Measurements from ENCODE around the gene LEFTY1. TPM values are rescaled to one million over a fixed set of nuclear protein-coding genes. Genes with fewer than 3 reads are reported as not detected.

LEFTY1 gene
- total RNA-seq, 2 experiments from 2014 or later: 0.09 to 1.0 TPM

DNA sequence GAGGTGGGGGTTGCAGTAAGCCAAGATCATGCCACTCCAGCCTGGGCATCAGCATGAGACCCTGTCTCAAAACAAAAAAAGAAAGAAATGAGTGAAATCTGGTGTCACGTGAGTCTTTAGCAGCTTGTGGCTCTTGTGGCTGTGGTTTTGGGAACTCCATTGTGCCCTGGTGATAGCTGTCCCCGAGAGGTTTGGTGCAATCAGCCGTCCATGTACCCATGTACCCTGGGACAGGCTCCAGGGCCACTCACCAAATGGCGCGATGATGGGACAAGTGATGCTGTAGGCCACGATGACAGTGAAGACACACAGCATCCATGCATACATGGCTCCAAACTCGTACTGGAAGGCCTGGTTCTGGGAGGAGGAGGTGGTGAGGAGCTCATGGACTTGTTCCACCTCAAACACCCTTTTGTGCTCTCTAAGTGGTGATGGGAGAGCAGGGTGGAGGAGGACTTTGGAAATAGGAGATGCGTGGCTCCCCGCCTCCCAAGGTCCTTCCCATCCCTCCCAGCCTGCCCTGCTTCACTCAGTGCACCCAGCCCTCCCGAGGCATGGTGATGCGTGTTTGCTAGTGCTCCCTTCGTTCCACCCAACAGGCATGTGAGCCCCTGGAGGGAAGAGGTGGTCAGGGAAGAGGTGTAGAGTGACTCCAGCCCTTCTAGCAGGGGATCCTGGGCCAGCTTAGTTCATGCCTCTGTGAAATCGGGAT, 36.4 kb downstream of the LEFTY1 start:
- H3K79me2 ChIP-seq (ENCODE audit: insufficient read depth, low read depth, low read length): no peaks in the 10 kb centered on the region
- H4K20me1 ChIP-seq (ENCODE audit: insufficient read depth, low read length): no peaks in the 10 kb centered on the region
- POLR2A ChIA-PET: interaction anchor here (0.5 to 1.7 kb wide), 5 partner anchors 28 to 1488 kb away, joined by 3 to 6 read pairs (median 3); partner anchors contain the start of gene PYCR2
- no peak overlapping the region for H2AFZ ChIP-seq (ENCODE audit: low read length)
- peaks cover 44% of the 10 kb centered on the region for H3K36me3 ChIP-seq (ENCODE audit: insufficient read depth, low read length)
- no peak for DNase-seq (ENCODE audit: low spot score)
- BruUV-seq (replicated peaks): no TSS peak
- intact Hi-C loops (cut with micrococcal nuclease; ENCODE audit: unreplicated experiment): no loop called here
- peaks cover 9% of the 10 kb centered on the region; the same call in 1 of the 2 replicates for H3K9me3 ChIP-seq (ENCODE audit: low read length)
- H3K4me1 ChIP-seq (ENCODE audit: insufficient read depth, low read length, poor library complexity, severe bottlenecking): peaks cover 43% of the 10 kb centered on the region
- no peak overlapping the region for H3K4me3 ChIP-seq (ENCODE audit: low read depth, low read length, poor library complexity, severe bottlenecking)
- H3K27ac ChIP-seq (ENCODE audit: low read depth, low read length, poor library complexity, severe bottlenecking): peak overlapping the region; percentile 45
- no peak overlapping the region for H3K4me2 ChIP-seq (ENCODE audit: low read length)
- H3K9me2 ChIP-seq (ENCODE audit: insufficient read depth, low read length): no peaks in the 10 kb centered on the region
- no peak for TF ChIP-seq EZH2phosphoT487 (IDR thresholded peaks at IDR 0.05; ENCODE audit: borderline replicate concordance, low read depth, low read length)
- TF ChIP-seq, protein P1, sequence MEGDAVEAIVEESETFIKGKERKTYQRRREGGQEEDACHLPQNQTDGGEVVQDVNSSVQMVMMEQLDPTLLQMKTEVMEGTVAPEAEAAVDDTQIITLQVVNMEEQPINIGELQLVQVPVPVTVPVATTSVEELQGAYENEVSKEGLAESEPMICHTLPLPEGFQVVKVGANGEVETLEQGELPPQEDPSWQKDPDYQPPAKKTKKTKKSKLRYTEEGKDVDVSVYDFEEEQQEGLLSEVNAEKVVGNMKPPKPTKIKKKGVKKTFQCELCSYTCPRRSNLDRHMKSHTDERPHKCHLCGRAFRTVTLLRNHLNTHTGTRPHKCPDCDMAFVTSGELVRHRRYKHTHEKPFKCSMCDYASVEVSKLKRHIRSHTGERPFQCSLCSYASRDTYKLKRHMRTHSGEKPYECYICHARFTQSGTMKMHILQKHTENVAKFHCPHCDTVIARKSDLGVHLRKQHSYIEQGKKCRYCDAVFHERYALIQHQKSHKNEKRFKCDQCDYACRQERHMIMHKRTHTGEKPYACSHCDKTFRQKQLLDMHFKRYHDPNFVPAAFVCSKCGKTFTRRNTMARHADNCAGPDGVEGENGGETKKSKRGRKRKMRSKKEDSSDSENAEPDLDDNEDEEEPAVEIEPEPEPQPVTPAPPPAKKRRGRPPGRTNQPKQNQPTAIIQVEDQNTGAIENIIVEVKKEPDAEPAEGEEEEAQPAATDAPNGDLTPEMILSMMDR (conservative IDR thresholded peaks at IDR 0.05; ENCODE audit: low read length): no peak
- CTCF ChIA-PET (ENCODE audit: unreplicated experiment): no interaction called here

DNA sequence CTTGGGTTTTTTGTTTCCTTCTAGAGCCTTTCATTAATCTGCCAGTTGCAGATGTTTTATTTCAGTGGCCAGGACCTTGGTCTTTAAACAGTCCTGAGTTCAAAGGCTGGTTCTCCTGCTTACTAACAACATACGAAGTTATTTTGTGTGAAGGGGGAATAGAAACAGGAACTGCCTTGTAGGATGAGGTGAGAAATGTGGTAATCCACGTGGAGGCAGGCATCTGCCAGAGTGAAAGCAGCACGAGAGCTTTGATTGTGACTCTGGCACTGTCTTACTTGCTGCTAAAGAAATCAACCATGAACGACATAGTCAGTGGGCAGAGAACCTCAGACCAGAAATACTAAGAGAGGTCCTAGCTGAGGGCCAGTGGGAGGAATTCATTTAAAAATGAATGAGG, 37.1 kb downstream of the LEFTY1 start:
- DNase-seq (ENCODE audit: low spot score): peak; percentile 63
- Histone ChIP-seq H3K36me3 (ENCODE audit: insufficient read depth, low read length) (peaks cover 42% of the 10 kb centered on the region), H3K9me2 (ENCODE audit: insufficient read depth, low read length) (no peaks in the 10 kb centered on the region), H4K20me1 (ENCODE audit: insufficient read depth, low read length) (no peaks in the 10 kb centered on the region), H3K79me2 (ENCODE audit: insufficient read depth, low read depth, low read length) (no peaks in the 10 kb centered on the region), H3K4me1 (ENCODE audit: insufficient read depth, low read length, poor library complexity, severe bottlenecking) (peaks cover 51% of the 10 kb centered on the region), H3K9me3 (ENCODE audit: low read length) (peaks cover 9% of the 10 kb centered on the region; the same call in 1 of the 2 replicates), H3K27ac (ENCODE audit: low read depth, low read length, poor library complexity, severe bottlenecking) (peak overlapping the region; percentile 45), H3K4me3 (ENCODE audit: low read depth, low read length, poor library complexity, severe bottlenecking) (no peak overlapping the region), H2AFZ (ENCODE audit: low read length) (peak overlapping the region; percentile 32; the same call in 1 of the 2 replicates), H3K4me2 (ENCODE audit: low read length) (peak overlapping the region; percentile 20)
- no TSS peak for BruUV-seq (replicated peaks)
- intact Hi-C loops (cut with micrococcal nuclease; ENCODE audit: unreplicated experiment): no loop called here
- TF ChIP-seq, protein P1 (conservative IDR thresholded peaks at IDR 0.05; ENCODE audit: low read length): no peak
- no peak for TF ChIP-seq EZH2phosphoT487 (IDR thresholded peaks at IDR 0.05; ENCODE audit: borderline replicate concordance, low read depth, low read length)
- ChIA-PET POLR2A (interaction anchor here (0.5 to 1.7 kb wide), 5 partner anchors 29 to 87 kb away, joined by 3 to 6 read pairs (median 3); partner anchors contain the start of gene PYCR2), CTCF (ENCODE audit: unreplicated experiment) (no interaction called here)

DNA sequence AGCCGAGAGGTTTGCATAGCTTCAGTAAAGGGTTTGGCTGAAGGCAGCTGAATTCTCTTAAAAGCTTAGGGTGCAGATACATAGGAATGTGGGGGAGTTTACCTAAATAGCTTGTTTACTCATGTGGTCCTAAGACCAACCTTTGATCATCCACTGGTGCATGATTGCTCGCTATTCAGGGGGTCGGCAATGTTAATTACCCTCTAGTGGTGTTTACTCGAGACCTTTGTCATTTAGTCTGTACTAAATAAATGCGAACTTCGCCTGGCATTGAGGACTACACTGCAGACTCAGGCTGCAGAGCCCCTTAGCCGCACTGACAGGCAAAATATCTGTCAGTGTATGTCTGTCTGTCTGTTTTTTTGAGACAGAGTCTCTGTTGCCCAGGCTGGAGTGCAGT, 38.6 kb downstream of the LEFTY1 start:
- H3K4me3 ChIP-seq (ENCODE audit: low read depth, low read length, poor library complexity, severe bottlenecking): no peak overlapping the region
- peak overlapping the region; percentile 97 for H3K27ac ChIP-seq (ENCODE audit: low read depth, low read length, poor library complexity, severe bottlenecking)
- CTCF ChIA-PET (ENCODE audit: unreplicated experiment): no interaction called here
- TF ChIP-seq EZH2phosphoT487 (IDR thresholded peaks at IDR 0.05; ENCODE audit: borderline replicate concordance, low read depth, low read length): no peak
- TF ChIP-seq, protein P1 (conservative IDR thresholded peaks at IDR 0.05; ENCODE audit: low read length): no peak
- DNase-seq (ENCODE audit: low spot score): no peak
- H3K9me3 ChIP-seq (ENCODE audit: low read length): peaks cover 9% of the 10 kb centered on the region; the same call in 1 of the 2 replicates
- no peak overlapping the region for H3K4me2 ChIP-seq (ENCODE audit: low read length)
- peaks cover 45% of the 10 kb centered on the region for H3K36me3 ChIP-seq (ENCODE audit: insufficient read depth, low read length)
- H4K20me1 ChIP-seq (ENCODE audit: insufficient read depth, low read length): no peaks in the 10 kb centered on the region
- intact Hi-C loops (cut with micrococcal nuclease; ENCODE audit: unreplicated experiment): no loop called here
- H2AFZ ChIP-seq (ENCODE audit: low read length): no peak overlapping the region
- H3K9me2 ChIP-seq (ENCODE audit: insufficient read depth, low read length): no peaks in the 10 kb centered on the region
- no TSS peak for BruUV-seq (replicated peaks)
- POLR2A ChIA-PET: no interaction called here
- peaks cover 64% of the 10 kb centered on the region for H3K4me1 ChIP-seq (ENCODE audit: insufficient read depth, low read length, poor library complexity, severe bottlenecking)
- H3K79me2 ChIP-seq (ENCODE audit: insufficient read depth, low read depth, low read length): no peaks in the 10 kb centered on the region

Measured in OCI-LY7 (cell line).